K562 (cell line): ENCODE results near the gene GPRIN3. TPM values are rescaled to one million over a fixed set of nuclear protein-coding genes. Genes with fewer than 3 reads are reported as not detected.

Experiments
- ATAC-seq: fragments of 200-7000 bp; cut with Tn5 transposase; 3 replicates; pipeline ENCODE4 v1.9.1; 2020; ENCODE audit warnings: moderate library complexity
- BruUV-seq: library from RNA; stranded (reverse); fragments of 400-500 nt; replicated peaks from 2 replicates; lab custom pipeline; 2021; lab: Mats Ljungman, UMichigan
- CTCF ChIA-PET: fragments of 300-600 bp; formaldehyde crosslinking; extraction: SDS; loops from one replicate; lab custom pipeline; 2021; ENCODE audit warnings: low intra/inter-chr PET ratio; lab: Yijun Ruan, JAX
- POLR2A ChIA-PET: fragments of 300-600, 350-650 bp; sonication (Branson Sonifier 250); formaldehyde crosslinking; extraction: SDS; loops from one replicate; lab custom pipeline; 2021; ENCODE audit warnings: antibody characterized with exemption, inconsistent platforms; lab: Yijun Ruan, JAX
- DNase-seq, 4 experiments: peaks; one replicate each; pipeline versions ENCODE4 v3.0.0 to v3.0.0-alpha.2; 2011 to 2018; ENCODE audit warnings: low spot score in 3 of 4, mixed read lengths in 3 of 4; ENCODE audit errors: extremely low read depth in 1 of 4
- FAIRE-seq: peaks from 2 replicates; lab custom pipeline; 2011; peaks lifted over from hg19 to GRCh38; lab: Jason Lieb, UNC
- H2AFZ ChIP-seq: 2 replicates; pipeline ENCODE4 v1.6.0; 2011; ENCODE audit warnings: low read depth, low read length, control low read depth, inconsistent platforms
- H3K27ac ChIP-seq: fragments of 200-600 bp; 3 replicates; pipeline ENCODE4 v1.8.0; 2011; ENCODE audit warnings: low read depth, mild to moderate bottlenecking, control low read depth, inconsistent platforms, low read length, moderate library complexity, mixed read lengths; ENCODE audit errors: extremely low read depth
- H3K27me3 ChIP-seq, 2 experiments: fragments of 300-600 bp in 1 of 2; 2 replicates in 1 of 2; 3 replicates in 1 of 2; pipeline versions ENCODE4 v1.6.0 to v1.8.0; 2011; ENCODE audit warnings: inconsistent platforms in 2 of 2, low read length in 2 of 2, mild to moderate bottlenecking in 1 of 2, mixed read lengths in 1 of 2, moderate library complexity in 1 of 2; ENCODE audit not compliant: control insufficient read depth in 2 of 2, insufficient read depth in 2 of 2
- H3K36me3 ChIP-seq: fragments of 300-600 bp; 3 replicates; pipeline ENCODE4 v1.8.0; 2011; ENCODE audit warnings: mild to moderate bottlenecking, low read length, inconsistent platforms; ENCODE audit not compliant: control insufficient read depth, insufficient read depth
- H3K4me1 ChIP-seq, 2 experiments: fragments of 200-600 bp in 1 of 2; replicated peaks in 1 of 2; 2 replicates in 1 of 2; 3 replicates in 1 of 2; pipeline versions ENCODE4 v1.5.1 to v1.8.0; 2011; ENCODE audit warnings: inconsistent platforms in 2 of 2, low read length in 2 of 2, mild to moderate bottlenecking in 1 of 2, mixed read lengths in 1 of 2, moderate library complexity in 1 of 2; ENCODE audit not compliant: control insufficient read depth in 2 of 2, insufficient read depth in 2 of 2
- H3K4me2 ChIP-seq: 2 replicates; pipeline ENCODE4 v1.6.1; 2011; ENCODE audit warnings: low read length, control low read depth, inconsistent platforms, mixed read lengths; ENCODE audit not compliant: insufficient read depth
- H3K4me3 ChIP-seq: fragments of 200-600 bp; sonication (generic), shearing (Covaris generic); 2 replicates; pipeline ENCODE4 v1.5.1; 2016; ENCODE audit warnings: control low read depth, inconsistent platforms
- H3K79me2 ChIP-seq: fragments of 200-600 bp; 3 replicates; pipeline ENCODE4 v1.8.0; 2011; ENCODE audit warnings: low read length, inconsistent platforms; ENCODE audit not compliant: control insufficient read depth, insufficient read depth
- H3K9ac ChIP-seq, 2 experiments: 2 replicates each; pipeline versions ENCODE4 v1.6.0 to v1.6.1; 2011; ENCODE audit warnings: low read depth in 2 of 2, low read length in 2 of 2, control low read depth in 1 of 2, inconsistent platforms in 1 of 2, mild to moderate bottlenecking in 1 of 2, mixed read lengths in 1 of 2; ENCODE audit not compliant: insufficient read depth in 1 of 2
- H3K9me1 ChIP-seq: one replicate; pipeline ENCODE4 v1.6.0; 2011; ENCODE audit warnings: inconsistent platforms, mild to moderate bottlenecking, low read length, moderate library complexity; ENCODE audit not compliant: control insufficient read depth, insufficient read depth
- H3K9me3 ChIP-seq: replicated peaks from 2 replicates; pipeline ENCODE4 v1.5.1; 2011; ENCODE audit warnings: low read depth, low read length, inconsistent platforms; ENCODE audit not compliant: control insufficient read depth, insufficient read depth
- H4K20me1 ChIP-seq: replicated peaks from 2 replicates; pipeline ENCODE4 v1.6.1; 2011; ENCODE audit warnings: low read length, inconsistent platforms, mixed read lengths; ENCODE audit not compliant: control insufficient read depth, insufficient read depth
- CBFA2T2 ChIP-seq: fragments of 450-650 bp; conservative IDR thresholded peaks from 2 replicates; pipeline ENCODE4 v1.6.1; 2017; ENCODE audit warnings: mild to moderate bottlenecking
- ETV5 ChIP-seq: sonication (generic); formaldehyde crosslinking; IDR thresholded peaks from 2 replicates; pipeline ENCODE4 v1.4.0; 2020; ENCODE audit warnings: low read depth, mild to moderate bottlenecking, missing genetic modification reagents
- HSF4 ChIP-seq: fragments of 250-450 bp; sonication (Bioruptor Pico); IDR thresholded peaks from 2 replicates; pipeline ENCODE4 v2.1.2; 2022; ENCODE audit warnings: mild to moderate bottlenecking, moderate library complexity, borderline replicate concordance
- JUND ChIP-seq, 2 experiments: IDR thresholded peaks; 2 replicates in 1 of 2; 3 replicates in 1 of 2; pipeline ENCODE4 v1.6.1; 2011; ENCODE audit warnings: borderline replicate concordance in 2 of 2, low read depth in 2 of 2, low read length in 2 of 2, improper control_type of control experiment in 1 of 2, missing biosample characterization in 1 of 2, missing genetic modification characterization in 1 of 2, missing genetic modification reagents in 1 of 2
- MBD2 ChIP-seq: sonication (generic); IDR thresholded peaks from 2 replicates; pipeline ENCODE4 v1.6.1; 2016; ENCODE audit warnings: low read depth, borderline replicate concordance
- MTF1 ChIP-seq: fragments of 250-450 bp; sonication (Bioruptor Pico); IDR thresholded peaks from 2 replicates; pipeline ENCODE4 v1.9.0; 2021; ENCODE audit warnings: moderate library complexity, mild to moderate bottlenecking, inconsistent platforms, borderline replicate concordance
- PHB ChIP-seq: fragments of 250-450 bp; sonication (Bioruptor Pico); IDR thresholded peaks from 2 replicates; pipeline ENCODE4 v1.5.0; 2021
- SMAD3 ChIP-seq: fragments of 450-650 bp; formaldehyde crosslinking; conservative IDR thresholded peaks from 2 replicates; pipeline ENCODE4 v1.4.0; 2020; ENCODE audit warnings: mild to moderate bottlenecking
- SMC3 ChIP-seq: conservative IDR thresholded peaks from 2 replicates; pipeline ENCODE4 v1.6.1; 2011; ENCODE audit warnings: low read depth, low read length, improper control_type of control experiment; ENCODE audit not compliant: insufficient read depth
- TAF1 ChIP-seq: IDR thresholded peaks from 2 replicates; pipeline ENCODE4 v1.6.1; 2011; ENCODE audit warnings: mild to moderate bottlenecking, low read length, moderate library complexity; ENCODE audit not compliant: insufficient read depth, control insufficient read depth, severe bottlenecking; ENCODE audit errors: extremely low read depth
- ZNF311 ChIP-seq: fragments of 250-450 bp; sonication (Bioruptor Pico); IDR thresholded peaks from 2 replicates; pipeline ENCODE4 v1.4.0; 2020; ENCODE audit warnings: mild to moderate bottlenecking, moderate library complexity
- ZNF316 ChIP-seq: fragments of 450-650 bp; IDR thresholded peaks from 2 replicates; pipeline ENCODE4 v1.6.1; 2016
- ZSCAN32 ChIP-seq: fragments of 450-650 bp; formaldehyde crosslinking; IDR thresholded peaks from 2 replicates; pipeline ENCODE4 v1.4.0; 2020; ENCODE audit warnings: mild to moderate bottlenecking, moderate library complexity
- WGBS: fragments of 100-300 bp; shearing (Covaris generic); methylation state at CpG from one replicate; pipeline ENCODE4 v1.1.6; 2016; ENCODE audit warnings: low coverage, mixed read lengths; ENCODE audit not compliant: insufficient coverage; ENCODE audit errors: missing lambda C conversion rate; 5-methylcytosine and 5-hydroxymethylcytosine counted together
- in situ Hi-C: fragments of 300-500 bp; cut with MboI; formaldehyde crosslinking; loops from 4 replicates; pipeline ENCODE4 v1.15.0; 2018; ENCODE audit warnings: inconsistent platforms, mixed read lengths
- intact Hi-C: fragments of 100-400 bp; cut with micrococcal nuclease; formaldehyde crosslinking; loops from 2 replicates; pipeline ENCODE4 v1.14.2; 2022
- polyA plus RNA-seq, 8 experiments: library from polyadenylated mRNA; depleted of rRNA in 4 of 8; stranded (reverse) in 5 of 8; unstranded in 3 of 8; fragments of >200 nt; fragmentation: Nextera tagmentation in 2 of 8; fragmentation: Illumina TruSeq in 1 of 8; extraction: Ambion mirVana in 2 of 8; extraction: Trizol in 1 of 8; gene quantifications; 2 replicates each; pipeline versions ENCODE4 v1.2.1 to v1.2.3, GENCODE V29; 2011 to 2014; ENCODE audit warnings: inconsistent platforms in 1 of 8, missing spikeins in 1 of 8
- total RNA-seq, 7 experiments: library from RNA; depleted of rRNA in 6 of 7; stranded (reverse); fragments of >200 nt in 6 of 7; fragmentation: Illumina TruSeq in 2 of 7; extraction: Trizol in 2 of 7; gene quantifications; 2 replicates each; pipeline versions ENCODE4 v1.2.1 to v1.2.3, GENCODE V29; 2011 to 2021; ENCODE audit warnings: low replicate concordance in 1 of 7
- TF ChIP-seq, protein P1 (sequence below), 2 experiments: IDR thresholded peaks in 1 of 2; conservative IDR thresholded peaks in 1 of 2; 2 replicates each; pipeline ENCODE4 v1.6.1; 2016; ENCODE audit warnings: low read depth in 2 of 2, mild to moderate bottlenecking in 1 of 2, missing compliant biosample characterization in 1 of 2, missing genetic modification characterization in 1 of 2, moderate library complexity in 1 of 2
- TF ChIP-seq, protein P2 (sequence below): fragments of 150-350 bp; conservative IDR thresholded peaks from 2 replicates; pipeline ENCODE4 v1.6.1; 2014; ENCODE audit warnings: low read length
- TF ChIP-seq, protein P3 (sequence below): fragments of 200-800 bp; sonication (Bioruptor generic); IDR thresholded peaks from 2 replicates; pipeline ENCODE4 v1.6.1; 2017; ENCODE audit warnings: missing genetic modification characterization, missing compliant biosample characterization

GPRIN3 gene
- total and polyA plus RNA-seq, 9 of the 15 experiments (the other 6 are each of a cell fraction or from before 2014, with no cell fraction given) = 0.02 TPM; not detected in 8

DNA sequence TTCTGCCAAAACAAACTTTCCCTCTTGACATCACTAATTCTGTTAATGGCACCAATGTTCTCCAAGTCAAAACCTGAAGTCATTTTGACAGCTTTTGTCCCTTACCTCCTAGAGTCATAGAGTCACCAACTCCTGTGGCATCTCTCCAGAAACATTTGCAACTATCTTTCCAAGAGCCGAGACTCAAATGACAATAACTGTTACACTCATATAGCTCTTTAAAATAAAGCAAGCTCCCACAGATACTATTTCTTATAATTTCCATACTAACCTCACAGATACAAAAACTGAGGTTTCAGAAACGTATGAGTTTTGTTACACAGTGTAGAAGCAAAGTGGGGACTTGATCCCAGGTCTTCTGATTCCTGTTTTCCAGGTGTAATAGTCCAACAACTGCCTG lies 18.3 kb downstream of the GPRIN3 start:
- Histone ChIP-seq H3K9ac (no peak overlapping the region), H3K9me3 (no peaks in the 10 kb centered on the region), H4K20me1 (no peaks in the 10 kb centered on the region), H3K36me3 (no peaks in the 10 kb centered on the region), H3K27ac (no peak overlapping the region), H2AFZ (no peak overlapping the region), H3K79me2 (no peaks in the 10 kb centered on the region), H3K9me1 (no peaks in the 10 kb centered on the region), H3K27me3 (no peaks in the 10 kb centered on the region), H3K4me1 (no peaks in the 10 kb centered on the region), H3K4me2 (no peak overlapping the region), H3K4me3 (no peak overlapping the region)
- in situ Hi-C loops = no loop called here
- no peak for DNase-seq
- CTCF ChIA-PET = no interaction called here
- intact Hi-C loops = no loop called here
- POLR2A ChIA-PET = interaction anchor here (0.6 kb wide), 1 partner anchor 12 kb away, joined by 3 read pairs; no protein-coding TSS in a partner anchor
- 0% methylated on average over 2 of the region's 2 CpGs for WGBS
- no TSS peak for BruUV-seq
- no peak for FAIRE-seq
- ATAC-seq = no peak
- no peak for TF ChIP-seq PHB (CRISPR knock-in tag)
- no peak for TF ChIP-seq SMC3
- no peak for TF ChIP-seq SMAD3 (CRISPR knock-in tag)
- no peak for TF ChIP-seq MBD2
- no peak for TF ChIP-seq HSF4 (CRISPR knock-in tag)
- TF ChIP-seq, protein P1, sequence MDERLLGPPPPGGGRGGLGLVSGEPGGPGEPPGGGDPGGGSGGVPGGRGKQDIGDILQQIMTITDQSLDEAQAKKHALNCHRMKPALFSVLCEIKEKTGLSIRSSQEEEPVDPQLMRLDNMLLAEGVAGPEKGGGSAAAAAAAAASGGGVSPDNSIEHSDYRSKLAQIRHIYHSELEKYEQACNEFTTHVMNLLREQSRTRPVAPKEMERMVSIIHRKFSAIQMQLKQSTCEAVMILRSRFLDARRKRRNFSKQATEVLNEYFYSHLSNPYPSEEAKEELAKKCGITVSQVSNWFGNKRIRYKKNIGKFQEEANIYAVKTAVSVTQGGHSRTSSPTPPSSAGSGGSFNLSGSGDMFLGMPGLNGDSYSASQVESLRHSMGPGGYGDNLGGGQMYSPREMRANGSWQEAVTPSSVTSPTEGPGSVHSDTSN (CRISPR knock-in tag; IDR thresholded peaks at IDR 0.05; ENCODE audit: low read depth) = no peak
- TF ChIP-seq, protein P1 (tag; conservative IDR thresholded peaks at IDR 0.05; ENCODE audit: low read depth) = no peak
- TF ChIP-seq ZNF311 (CRISPR knock-in tag) = no peak
- TF ChIP-seq JUND (IDR thresholded peaks at IDR 0.05; ENCODE audit: borderline replicate concordance, low read depth, low read length) = no peak
- TF ChIP-seq JUND (tag; IDR thresholded peaks at IDR 0.05; ENCODE audit: borderline replicate concordance, low read depth, low read length) = no peak
- no peak for TF ChIP-seq ETV5
- TF ChIP-seq, protein P2, sequence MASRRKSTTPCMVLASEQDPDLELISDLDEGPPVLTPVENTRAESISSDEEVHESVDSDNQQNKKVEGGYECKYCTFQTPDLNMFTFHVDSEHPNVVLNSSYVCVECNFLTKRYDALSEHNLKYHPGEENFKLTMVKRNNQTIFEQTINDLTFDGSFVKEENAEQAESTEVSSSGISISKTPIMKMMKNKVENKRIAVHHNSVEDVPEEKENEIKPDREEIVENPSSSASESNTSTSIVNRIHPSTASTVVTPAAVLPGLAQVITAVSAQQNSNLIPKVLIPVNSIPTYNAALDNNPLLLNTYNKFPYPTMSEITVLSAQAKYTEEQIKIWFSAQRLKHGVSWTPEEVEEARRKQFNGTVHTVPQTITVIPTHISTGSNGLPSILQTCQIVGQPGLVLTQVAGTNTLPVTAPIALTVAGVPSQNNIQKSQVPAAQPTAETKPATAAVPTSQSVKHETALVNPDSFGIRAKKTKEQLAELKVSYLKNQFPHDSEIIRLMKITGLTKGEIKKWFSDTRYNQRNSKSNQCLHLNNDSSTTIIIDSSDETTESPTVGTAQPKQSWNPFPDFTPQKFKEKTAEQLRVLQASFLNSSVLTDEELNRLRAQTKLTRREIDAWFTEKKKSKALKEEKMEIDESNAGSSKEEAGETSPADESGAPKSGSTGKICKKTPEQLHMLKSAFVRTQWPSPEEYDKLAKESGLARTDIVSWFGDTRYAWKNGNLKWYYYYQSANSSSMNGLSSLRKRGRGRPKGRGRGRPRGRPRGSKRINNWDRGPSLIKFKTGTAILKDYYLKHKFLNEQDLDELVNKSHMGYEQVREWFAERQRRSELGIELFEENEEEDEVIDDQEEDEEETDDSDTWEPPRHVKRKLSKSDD = no peak
- TF ChIP-seq CBFA2T2 = no peak
- no peak for TF ChIP-seq ZNF316
- TF ChIP-seq, protein P3, sequence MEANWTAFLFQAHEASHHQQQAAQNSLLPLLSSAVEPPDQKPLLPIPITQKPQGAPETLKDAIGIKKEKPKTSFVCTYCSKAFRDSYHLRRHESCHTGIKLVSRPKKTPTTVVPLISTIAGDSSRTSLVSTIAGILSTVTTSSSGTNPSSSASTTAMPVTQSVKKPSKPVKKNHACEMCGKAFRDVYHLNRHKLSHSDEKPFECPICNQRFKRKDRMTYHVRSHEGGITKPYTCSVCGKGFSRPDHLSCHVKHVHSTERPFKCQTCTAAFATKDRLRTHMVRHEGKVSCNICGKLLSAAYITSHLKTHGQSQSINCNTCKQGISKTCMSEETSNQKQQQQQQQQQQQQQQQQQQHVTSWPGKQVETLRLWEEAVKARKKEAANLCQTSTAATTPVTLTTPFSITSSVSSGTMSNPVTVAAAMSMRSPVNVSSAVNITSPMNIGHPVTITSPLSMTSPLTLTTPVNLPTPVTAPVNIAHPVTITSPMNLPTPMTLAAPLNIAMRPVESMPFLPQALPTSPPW (CRISPR knock-in tag) = no peak
- no peak for TF ChIP-seq ZSCAN32 (CRISPR knock-in tag)
- TF ChIP-seq MTF1 (CRISPR knock-in tag) = no peak
- TF ChIP-seq TAF1 = no peak
